ELR (cell line): ENCODE measurements around the gene MRAS.
"Not testable (repeated sequence)": the region's sequence is repeated elsewhere in the genome, so short reads cannot be mapped to it uniquely, and the experiment has no call there.

Experiments
- DNase-seq: peaks from one replicate; pipeline ENCODE4 v3.0.0-alpha.2; 2015; ENCODE audit warnings: low read depth

Gene MRAS

DNA sequence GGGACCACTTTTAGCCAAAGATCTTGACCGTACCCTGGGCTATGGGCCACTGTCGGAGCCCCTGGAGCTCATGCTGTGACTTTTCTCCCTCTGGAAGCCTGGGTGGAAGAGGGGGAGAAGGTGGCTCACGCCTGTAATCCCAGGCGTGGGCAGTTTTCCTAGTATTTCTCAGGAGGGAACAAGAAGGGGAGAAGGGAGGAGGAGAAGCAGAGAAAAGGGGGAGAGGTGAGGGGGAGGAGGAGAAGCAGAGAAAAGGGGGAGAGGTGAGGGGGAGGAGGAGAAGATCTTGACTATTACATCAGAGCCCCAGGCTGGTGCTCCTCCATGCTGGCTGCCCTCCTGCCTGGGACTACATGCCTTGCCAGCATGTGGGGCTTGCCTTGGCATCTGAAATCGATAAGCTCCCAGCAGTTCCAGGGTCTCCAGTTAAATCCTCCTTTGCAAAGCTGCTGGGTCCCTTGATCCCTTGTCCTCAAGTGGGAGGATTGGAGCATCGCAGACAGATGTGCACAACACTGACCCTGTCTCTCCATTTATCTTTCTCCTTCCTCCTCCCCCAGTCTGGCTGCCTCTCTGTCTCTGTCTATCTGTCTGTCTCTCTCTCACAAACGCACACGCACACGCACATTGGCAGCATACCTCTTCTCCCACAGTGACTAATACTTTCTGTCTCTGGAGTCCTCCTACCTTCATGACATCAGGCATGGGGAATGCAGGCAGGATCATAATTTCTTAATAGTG, 41.6 kb downstream of the MRAS start:
- peak; percentile 91 for DNase-seq

DNA sequence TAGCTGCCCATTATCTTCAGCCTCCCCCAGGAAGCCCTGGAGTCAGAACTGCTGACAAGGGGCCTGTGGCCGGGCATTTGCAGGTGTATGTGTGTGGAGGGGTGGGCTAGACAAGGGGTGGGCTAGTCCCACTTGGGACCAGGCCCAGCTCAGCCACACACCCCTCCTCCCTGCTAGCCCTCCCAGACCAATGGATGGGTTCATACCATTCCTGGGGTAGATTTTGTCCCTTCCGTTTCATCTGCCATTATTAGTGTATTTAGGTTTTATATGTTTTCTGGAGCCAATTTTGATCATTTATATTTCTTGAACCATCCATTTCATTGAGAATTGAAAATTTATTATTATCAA, 42.2 kb downstream of the MRAS start:
- DNase-seq: no peak

DNA sequence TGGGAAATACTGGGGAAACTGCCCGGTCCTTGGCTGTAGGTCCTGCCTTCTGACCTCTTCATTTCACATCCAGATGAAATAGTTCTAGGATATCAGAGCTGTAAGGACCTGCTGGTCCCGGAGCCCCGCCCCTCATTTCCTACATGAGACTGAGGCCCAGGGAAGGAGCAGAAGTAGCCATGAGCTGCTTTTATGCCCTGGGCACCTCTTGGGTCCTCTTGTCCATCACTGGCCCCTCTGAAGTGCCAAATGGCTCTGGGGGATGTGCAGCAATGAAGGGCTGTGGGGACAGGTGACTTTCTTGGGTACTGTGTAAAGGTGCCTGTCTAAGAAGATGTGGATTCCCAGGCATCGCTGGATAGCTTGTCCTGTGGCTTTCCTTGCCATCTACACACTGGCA, 45.8 kb downstream of the MRAS start:
- DNase-seq: no peak

DNA sequence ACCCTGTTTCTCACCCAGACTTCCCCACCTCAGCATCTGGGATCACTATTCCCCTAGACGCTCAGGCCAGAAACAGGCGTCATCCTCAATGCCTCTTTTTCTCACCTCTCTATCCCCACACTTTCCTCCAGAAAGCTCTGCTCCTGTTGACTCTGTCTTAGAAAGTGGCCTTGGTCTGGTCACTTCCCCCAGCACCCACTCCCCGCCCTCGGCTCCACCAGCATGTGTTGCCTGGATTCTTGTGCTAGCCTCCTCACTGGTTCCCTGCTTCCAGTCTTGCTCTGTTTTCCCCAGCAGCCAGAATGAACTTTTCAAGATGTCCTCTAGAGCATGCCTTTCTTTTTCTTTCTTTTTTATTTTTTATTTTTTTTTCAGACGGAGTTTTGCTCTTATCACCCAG, 46.3 kb downstream of the MRAS start:
- DNase-seq: no peak

DNA sequence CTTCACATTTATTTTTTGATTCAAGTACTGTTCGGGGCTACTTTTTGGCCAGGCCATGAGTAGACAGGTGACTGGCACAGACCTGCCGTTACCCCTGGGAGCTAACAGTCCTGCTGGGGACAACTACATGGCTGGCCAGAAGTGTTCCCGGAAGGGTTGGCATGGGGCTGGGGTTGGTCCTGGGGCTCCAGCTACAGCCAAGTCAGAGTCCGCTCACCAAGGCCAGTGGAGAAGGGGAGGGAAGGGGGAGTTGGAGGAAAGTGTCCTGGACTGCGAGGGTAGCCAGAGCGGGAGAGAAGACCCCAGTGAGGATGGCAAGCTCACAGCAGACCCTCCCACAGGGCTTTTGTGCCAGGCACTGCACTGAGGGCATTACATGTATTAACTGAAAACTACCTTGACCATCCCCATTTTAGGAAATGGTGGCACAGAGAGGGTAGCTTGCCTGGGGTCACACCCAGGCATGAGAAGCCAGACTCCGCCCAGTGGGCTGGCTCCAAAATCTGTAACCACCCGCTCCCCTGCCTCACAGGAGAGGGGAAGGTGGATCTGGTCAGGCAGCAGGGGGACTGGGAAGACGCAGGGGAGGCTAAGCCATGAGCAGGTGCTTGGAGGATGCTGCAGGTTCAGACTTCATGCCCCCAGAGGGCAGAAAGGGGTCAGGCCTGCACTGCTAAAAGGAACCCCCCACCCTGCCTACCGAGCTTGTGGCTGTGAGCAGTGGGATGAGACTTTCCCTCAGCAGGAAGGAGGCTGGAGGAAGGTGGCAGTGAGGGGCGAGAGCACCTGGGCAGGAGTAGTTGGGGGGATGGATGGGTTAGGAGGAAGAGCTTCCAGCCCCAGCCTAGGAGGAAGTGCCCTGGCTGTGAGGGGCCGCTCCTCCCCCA, 47.7 kb downstream of the MRAS start:
- DNase-seq: no peak

DNA sequence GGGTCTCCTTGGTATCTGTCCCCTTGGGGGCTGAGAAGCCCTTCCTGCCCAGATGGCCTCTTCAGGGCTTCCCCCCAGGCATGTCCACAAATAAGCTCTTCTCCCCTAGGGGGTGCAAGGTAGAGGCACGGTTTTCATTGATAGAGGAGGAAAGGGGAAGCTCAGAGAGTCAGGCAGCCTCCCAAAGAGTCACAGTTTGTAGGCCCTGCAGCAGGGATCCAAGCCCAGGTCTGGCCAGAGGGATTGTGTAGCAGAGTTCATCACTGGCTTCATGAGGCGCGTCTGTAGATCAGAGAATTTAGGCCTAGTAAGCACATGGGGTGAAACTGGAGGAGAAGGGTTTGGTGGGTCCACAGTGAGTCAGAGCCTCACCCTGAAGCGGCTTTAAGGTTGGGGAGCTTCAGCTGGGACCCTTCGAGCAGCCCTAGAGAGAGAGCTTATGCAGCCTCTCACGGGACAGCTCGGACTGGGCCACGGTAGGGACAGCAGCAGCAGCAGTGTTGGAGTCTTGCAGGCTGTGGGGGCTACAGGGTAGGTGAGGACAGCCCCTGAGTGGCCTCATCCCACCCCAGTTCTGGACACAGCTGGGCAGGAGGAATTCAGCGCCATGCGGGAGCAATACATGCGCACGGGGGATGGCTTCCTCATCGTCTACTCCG, 48.5 kb downstream of the MRAS start:
- no peak for DNase-seq

DNA sequence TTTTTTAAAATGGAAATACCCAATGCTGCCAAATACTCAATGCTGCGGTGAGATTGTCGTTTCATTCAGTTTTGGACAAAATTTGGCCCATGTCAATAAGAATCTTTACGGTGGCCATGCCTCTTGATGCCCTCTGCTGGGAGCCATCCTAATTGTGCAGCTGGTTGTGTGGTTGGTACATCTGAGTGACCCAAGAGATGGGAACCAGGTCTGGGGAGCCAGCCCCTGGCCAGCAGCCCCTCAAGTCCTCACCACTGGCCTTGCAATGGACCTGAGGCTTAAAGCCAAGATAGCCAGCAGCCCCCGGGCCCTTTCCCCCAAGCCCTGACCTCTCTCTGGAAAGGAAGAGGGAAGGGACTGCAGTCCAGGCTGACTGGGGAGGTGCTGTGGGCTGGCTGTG, 49.6 kb downstream of the MRAS start:
- no peak for DNase-seq

DNA sequence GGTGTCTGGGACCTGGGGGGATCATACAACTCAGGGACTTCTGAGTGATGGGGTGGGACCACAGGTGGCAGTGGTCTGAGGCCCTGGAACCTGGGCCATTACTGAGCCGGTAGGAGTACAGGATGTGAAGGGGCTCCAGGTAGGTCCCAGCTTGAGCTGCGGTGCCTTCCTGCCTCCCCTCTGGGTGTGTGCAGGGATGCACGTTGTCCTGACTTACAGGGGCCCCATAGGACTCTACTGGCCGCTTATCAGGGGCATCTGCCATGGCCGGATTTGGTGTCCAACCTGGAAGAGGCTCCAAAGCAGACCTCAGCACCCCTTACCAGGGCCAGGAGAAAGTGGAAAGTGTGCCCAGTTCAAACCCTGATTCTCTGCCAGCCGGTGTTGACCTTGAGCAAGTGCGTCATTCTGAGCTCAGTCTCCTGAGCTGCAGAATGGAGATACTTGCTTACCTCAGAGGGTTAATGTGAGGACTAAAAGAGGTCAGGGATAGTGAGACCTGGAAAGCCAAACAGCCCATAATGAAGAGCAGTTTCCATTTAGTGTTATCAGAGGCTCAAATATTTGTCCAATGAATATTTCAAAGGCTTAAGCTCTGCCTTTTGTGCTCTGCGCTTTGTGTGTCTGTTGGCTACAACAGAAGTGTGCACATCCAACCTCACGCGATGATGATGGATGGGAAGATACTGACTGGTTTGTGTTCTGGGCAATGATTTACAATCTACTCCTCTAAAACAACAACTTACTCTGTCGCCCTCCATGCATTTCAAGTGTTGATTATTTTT, 50.6 kb downstream of the MRAS start:
- DNase-seq: no peak

DNA sequence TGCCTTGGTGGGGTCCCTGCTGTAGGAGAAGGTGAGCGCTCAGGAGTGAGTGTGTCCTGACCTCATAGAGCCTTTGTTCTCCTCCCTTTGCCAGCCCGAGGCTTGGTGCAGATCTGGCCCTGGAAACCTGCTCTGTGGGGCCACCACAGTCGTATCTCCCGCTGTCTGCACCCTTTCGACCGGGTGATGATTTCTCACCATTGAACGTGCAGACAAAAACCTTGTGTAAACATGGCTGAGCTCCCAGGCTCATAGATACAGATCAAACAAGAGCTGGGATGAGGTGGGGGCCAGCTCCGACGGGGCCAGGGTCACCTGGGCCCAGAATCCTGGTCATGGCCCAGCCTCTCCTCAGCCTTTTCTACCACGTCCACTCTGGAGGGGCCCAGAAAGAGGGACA, 51.4 kb downstream of the MRAS start:
- DNase-seq: no peak

DNA sequence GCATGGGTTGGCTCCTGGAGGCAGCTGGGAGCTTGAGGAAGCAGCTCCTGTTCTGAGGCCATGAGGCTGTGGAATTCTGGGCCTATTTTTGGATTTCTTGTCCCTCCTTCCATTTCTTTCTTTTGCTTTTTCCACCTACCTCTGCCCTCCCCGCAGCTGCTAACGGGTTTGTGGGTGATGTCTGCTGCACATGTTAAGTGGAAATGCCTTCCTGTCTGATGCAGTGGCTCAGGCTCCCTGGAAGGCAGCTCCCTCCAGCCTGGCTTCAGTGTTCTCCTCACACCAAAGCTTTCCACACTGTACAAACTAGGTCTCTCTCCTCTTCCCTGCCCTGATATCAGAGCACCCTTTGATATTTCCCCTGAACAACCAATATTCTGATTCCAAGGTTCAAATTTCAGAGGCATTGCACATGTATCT, 52.3 kb downstream of the MRAS start:
- no peak for DNase-seq

DNA sequence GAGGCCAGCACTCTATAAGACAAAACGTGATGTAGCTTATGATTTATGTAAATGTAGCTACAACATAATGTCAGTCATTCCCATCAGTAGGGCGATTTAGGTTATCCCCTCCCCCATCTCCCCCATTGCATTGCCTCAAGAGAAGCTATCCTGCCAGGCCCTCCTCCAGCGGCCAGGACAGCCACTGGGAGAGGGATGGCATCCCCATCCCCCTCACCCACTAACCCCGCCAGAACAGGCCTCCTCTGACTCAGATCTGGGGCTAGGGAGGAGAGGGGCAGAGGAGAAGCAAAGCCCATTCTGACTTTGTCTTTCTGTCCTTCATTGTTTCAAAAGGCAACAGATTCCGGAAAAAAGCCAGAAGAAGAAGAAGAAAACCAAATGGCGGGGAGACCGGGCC, 53.5 kb downstream of the MRAS start:
- no peak for DNase-seq

DNA sequence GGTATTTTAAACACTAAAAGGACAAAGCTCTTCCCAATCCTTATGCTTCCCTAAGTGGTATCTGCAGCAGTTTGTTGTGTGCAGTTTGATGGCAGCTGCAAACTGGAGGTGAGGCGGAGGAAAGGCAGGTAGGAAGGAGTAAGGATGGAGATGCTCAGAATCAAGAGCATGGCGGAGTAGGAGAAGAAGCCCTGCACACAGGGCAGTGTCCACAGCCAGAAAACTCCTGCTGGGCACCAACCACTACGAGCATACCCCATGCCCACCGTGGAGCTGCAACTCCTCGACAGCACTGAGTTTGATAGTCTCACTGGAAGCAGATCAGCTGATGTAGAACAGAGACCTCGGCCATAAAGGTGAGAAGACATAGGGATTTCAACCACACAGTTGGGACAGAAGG, 55.7 kb downstream of the MRAS start:
- DNase-seq: no peak

DNA sequence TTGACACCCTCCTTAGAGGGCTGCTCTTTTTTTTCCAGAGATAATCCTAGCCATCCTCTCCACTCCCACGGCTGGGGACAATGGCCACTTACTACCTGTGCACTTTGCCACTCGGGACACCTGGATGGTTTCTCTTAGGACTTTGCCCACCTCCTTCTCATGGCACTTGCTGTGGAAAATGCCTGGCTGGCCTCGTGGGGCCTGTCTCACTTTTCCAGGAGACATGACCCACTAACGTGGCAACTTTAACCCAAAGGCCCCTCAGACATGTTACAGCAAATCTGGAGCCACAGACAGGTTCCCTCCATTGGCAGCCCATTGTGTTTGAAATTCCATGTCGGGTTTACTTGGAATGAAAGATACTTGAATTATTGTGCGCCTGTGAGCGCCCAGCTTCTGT, 56.6 kb downstream of the MRAS start:
- DNase-seq: no peak

DNA sequence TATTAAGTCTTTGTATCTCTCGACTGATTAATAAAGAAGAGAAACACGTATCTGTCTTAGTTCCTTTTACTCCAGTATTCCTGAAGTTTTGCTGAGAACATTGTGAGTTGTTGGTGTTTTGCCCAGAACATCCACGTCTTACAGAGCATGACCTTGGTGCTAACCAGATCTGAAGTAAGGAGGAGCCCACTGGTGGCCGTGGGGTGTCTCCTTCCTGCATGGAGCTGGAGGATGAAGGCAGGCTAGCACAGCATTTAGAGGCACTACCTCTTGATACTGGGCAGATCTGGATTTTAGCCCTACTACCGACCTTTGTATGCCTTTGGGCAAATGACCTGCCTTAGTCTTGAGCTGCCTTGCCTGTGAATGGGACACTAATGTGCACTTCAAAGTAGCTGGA, 57.1 kb downstream of the MRAS start:
- DNase-seq: no peak

DNA sequence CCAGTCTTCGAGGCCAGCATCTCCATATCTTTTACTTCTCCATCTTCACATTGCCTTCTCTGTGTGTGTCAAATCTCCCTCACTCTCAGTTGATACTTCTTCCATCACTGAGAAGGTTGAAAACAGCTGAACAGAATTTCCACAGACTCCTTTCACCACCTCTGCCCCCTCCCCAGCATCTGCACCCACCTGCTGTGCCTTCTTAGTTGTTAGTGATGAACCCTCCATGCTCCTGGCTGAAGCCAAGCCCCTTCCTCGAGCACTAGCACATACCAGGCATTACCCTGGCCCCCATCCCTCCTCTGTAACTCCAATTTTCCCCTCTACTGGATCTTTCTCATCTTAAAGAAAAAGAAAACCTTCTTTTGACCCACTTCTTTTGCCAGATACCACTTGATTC, 58.2 kb downstream of the MRAS start:
- DNase-seq: no peak

DNA sequence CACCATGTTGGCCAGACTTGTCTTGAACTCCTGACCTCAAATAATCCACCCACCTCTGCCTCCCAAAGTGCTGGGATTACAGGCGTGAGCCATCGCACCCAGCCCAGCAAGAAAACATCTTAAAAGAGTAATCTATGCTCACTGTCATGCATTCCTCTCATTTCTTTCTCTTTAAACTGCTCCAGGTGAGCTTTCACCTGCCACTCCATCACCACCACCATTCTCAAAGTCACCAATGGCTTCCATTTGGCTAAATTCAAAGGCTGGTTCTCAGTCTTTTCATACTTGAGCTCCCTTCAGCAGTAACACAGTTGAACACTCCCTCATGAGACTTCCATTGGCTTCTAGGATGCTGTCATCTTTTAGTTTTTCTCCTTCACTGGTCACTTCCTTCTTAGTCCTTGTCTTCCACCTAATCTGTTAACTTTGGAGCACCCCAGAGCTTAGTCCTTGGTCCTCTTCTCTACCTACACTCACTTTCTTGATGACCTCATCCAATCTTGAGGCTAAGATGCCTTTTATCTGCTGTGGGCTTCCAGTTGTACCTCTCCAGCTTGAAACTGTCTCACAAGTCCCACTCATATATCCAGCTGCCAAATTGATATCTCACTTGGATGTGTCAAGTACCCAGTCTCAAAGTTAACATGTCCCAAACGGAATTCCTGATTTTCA, 59.0 kb downstream of the MRAS start:
- DNase-seq: no peak

DNA sequence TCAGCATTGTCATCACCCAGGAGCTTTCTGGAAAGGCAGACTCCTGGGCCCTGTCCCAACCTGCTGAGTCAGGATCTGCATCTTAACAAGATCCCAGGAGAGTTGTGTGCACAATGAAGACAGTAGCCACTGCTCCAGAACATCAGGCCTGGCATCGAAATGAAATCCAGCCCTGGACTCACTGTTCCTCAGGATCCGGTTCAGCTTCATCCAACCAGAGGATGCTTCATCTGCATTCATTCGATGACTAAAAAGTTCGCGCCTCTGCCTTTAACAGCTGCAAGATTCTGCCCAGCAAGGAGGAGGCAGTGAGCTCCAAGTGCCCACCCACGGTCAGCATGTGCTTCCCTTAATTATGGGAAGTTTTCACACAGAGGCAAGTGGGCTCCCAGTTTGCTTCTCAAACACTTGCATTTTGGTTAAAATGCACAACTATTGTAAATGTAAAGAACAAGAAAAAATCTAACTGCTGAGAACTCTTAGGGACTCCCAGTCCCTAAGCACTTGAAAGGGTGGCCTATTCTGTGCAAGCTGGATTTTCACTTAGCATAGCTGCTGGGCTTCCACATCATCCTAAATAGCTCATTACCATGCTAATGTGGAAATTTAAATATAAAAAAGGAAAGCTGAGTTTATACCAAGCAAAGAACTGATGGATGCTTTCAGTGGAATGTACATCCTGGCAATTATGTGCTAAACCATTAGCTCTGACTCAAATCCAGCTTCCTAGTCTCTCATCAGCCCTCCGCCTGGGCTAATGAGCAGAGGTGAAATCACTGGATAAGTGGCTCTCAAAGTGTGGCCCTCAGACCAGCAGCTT, 60.6 kb downstream of the MRAS start:
- no peak for DNase-seq

DNA sequence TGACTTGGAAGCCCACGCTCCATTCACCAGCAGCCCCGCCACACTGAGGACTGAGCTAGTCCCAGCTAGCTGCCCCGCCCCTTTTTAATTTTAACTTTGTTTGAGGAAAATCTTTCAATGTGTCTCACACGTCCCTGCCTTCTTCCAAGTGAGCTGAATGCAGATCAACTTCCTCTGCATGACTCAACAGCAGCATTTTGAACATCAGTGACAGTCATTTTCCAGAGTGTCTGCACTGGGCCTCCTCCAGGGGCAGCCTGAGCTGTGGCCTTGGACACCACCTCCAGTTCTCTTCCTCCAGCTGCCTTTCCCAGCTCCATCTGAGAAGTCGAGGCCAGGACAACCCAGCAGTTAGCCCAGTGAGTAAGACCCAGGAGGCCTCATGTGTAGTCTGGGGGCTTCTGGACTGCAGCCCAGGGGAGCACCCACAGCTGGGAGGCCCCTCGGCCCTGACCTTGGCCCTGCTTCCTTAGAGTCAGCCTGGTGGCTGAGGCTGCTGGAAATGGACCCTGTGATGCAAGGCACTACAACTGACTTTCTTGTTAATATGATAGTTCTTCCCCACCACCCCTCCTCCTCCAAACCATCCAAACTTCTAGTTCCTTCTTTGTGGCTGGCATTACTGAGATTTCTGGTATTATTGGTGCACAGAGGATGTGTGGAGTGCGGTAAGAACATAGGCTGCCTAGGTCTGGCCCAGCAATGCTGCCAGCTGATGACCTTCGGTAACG, 64.6 kb downstream of the MRAS start:
- DNase-seq: peak; percentile 58

DNA sequence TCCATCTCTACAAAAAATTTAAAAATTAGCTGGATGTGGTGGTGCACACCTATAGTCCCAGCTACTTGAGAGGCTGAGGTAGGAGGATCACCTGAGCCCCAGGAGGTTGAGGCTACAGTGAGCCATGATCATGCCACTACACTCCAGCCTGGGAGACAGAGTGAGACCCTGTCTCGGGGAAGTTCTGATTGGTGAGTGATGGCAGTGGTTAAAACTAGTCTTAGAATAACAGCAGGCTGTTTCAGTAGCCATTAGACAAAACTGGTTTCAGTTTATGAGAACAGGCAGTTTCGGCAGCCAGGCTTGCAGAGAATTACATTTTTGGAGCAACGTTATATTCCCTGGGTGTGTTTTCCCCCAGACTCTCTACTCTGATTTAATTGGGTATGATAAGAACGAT, 67.9 kb downstream of the MRAS start:
- not testable (repeated sequence) for DNase-seq

DNA sequence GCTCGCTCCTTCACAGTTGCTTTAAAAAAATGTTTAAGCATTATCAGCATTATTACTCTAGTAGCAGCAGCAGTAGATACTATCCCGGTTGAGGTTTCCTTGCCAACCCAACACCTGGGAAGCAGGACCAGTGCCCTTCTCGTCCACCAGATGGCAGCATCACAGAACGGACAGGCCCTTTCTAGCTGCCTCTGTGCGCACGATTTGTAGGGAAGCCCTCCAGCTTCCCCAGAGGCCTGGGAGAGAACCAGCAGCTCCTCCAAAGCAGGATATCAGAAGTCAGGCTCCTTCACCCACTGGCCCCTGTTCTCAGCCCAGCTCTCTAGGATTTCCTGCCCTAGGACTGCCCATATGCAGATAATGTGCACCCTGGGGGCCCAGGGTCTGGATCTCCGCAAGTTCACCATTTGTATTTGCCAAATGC, 69.2 kb downstream of the MRAS start:
- peak; percentile 87 for DNase-seq
